Glutamatergic neuron (in vitro differentiated cells): Measurements from ENCODE around the gene CEMIP2. TPM values are rescaled to one million over a fixed set of nuclear protein-coding genes. Genes with fewer than 3 reads are reported as not detected.

ENCODE experiments used
- DNase-seq: peaks from one replicate; pipeline ENCODE4 v3.0.0; 2022
- H3K27ac Mint-ChIP-seq: one replicate; pipeline ENCODE4 v1.8.0; 2020; ENCODE audit warnings: mild to moderate bottlenecking, mixed read lengths, inconsistent platforms; ENCODE audit not compliant: unreplicated experiment
- H3K27me3 Mint-ChIP-seq: one replicate; pipeline ENCODE4 v1.8.0; 2020; ENCODE audit warnings: mild to moderate bottlenecking, moderate library complexity, mixed read lengths, inconsistent platforms; ENCODE audit not compliant: unreplicated experiment
- H3K36me3 Mint-ChIP-seq: one replicate; pipeline ENCODE4 v1.8.0; 2020; ENCODE audit warnings: mild to moderate bottlenecking, mixed read lengths, inconsistent platforms; ENCODE audit not compliant: unreplicated experiment
- H3K4me1 Mint-ChIP-seq: one replicate; pipeline ENCODE4 v1.8.0; 2020; ENCODE audit warnings: mild to moderate bottlenecking, low read depth, mixed read lengths, inconsistent platforms; ENCODE audit not compliant: unreplicated experiment
- H3K4me3 Mint-ChIP-seq: one replicate; pipeline ENCODE4 v1.8.0; 2020; ENCODE audit warnings: mild to moderate bottlenecking, mixed read lengths, inconsistent platforms; ENCODE audit not compliant: unreplicated experiment
- H3K9me3 Mint-ChIP-seq: one replicate; pipeline ENCODE4 v1.8.0; 2020; ENCODE audit warnings: mild to moderate bottlenecking, moderate library complexity, mixed read lengths, inconsistent platforms; ENCODE audit not compliant: unreplicated experiment
- total RNA-seq: library from RNA; stranded (reverse); fragmentation: NEBNext Ultra II Directional; extraction: Animal tissue kit (Norgen Biotek cat#: 25700); gene quantifications from one replicate; pipeline ENCODE4 v1.2.1, GENCODE V29; 2021; ENCODE audit not compliant: unreplicated experiment
- TF ChIP-seq, protein P1 (sequence below): fragments of 200-600 bp; sonication (generic); IDR thresholded peaks from one replicate; pipeline ENCODE4 v1.5.0; 2021; ENCODE audit not compliant: partially characterized antibody, unreplicated experiment

CEMIP2 gene
- total RNA-seq, 1 donor from 2014 or later = 122 TPM

DNA sequence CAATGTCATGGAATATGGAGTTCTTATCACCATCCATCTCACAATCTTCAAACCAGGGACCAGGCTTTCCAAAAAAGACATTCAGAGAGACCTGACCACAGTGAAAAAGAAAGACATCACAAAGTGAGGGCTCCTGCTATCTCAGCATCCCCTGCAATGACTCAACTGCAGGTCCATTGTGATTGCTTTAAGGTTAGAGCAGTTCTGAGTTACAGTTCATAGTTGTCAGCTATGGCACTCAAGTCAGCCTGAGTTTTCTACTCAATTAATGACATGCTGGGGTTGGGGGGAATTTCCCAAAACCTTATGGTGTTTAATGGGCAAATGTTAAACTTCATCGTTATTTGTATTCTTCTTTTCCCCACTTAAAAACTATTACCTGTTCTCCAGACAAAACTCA, 58.9 kb downstream of the CEMIP2 start:
- Mint-ChIP-seq H3K36me3 (no peaks in the 10 kb centered on the region), H3K4me3 (no peak overlapping the region), H3K9me3 (no peaks in the 10 kb centered on the region), H3K4me1 (no peaks in the 10 kb centered on the region), H3K27ac (no peak overlapping the region), H3K27me3 (no peaks in the 10 kb centered on the region)
- no peak for DNase-seq
- TF ChIP-seq, protein P1, sequence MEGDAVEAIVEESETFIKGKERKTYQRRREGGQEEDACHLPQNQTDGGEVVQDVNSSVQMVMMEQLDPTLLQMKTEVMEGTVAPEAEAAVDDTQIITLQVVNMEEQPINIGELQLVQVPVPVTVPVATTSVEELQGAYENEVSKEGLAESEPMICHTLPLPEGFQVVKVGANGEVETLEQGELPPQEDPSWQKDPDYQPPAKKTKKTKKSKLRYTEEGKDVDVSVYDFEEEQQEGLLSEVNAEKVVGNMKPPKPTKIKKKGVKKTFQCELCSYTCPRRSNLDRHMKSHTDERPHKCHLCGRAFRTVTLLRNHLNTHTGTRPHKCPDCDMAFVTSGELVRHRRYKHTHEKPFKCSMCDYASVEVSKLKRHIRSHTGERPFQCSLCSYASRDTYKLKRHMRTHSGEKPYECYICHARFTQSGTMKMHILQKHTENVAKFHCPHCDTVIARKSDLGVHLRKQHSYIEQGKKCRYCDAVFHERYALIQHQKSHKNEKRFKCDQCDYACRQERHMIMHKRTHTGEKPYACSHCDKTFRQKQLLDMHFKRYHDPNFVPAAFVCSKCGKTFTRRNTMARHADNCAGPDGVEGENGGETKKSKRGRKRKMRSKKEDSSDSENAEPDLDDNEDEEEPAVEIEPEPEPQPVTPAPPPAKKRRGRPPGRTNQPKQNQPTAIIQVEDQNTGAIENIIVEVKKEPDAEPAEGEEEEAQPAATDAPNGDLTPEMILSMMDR = no peak

DNA sequence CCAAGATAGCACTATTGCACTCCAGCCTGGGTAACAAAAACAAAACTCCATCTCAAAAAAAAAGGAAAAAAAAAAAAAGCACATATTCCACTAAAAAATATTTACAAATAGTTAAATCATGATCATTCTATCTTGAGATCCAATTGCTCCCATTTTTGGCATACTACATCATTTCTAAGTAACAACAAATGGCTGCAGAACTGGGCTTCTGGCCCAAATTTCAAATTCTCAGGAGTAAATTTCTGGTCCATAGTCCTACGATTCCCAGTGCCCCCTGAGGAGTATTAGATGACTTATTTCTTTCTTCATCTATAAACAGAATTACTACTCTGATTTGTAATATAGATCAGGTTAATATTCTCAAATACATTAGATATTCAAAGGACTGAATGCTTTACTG, 62.1 kb downstream of the CEMIP2 start:
- Mint-ChIP-seq H3K4me3 (no peak overlapping the region), H3K27me3 (no peaks in the 10 kb centered on the region), H3K9me3 (no peaks in the 10 kb centered on the region), H3K27ac (no peak overlapping the region), H3K4me1 (no peaks in the 10 kb centered on the region), H3K36me3 (no peaks in the 10 kb centered on the region)
- TF ChIP-seq, protein P1 = no peak
- DNase-seq = no peak

GRCh38 chr9:71704796-71705195, 63.5 kb downstream of the CEMIP2 start:
- Mint-ChIP-seq H3K27me3 (no peaks in the 10 kb centered on the region), H3K4me3 (no peak overlapping the region), H3K4me1 (no peaks in the 10 kb centered on the region), H3K9me3 (no peaks in the 10 kb centered on the region), H3K36me3 (no peaks in the 10 kb centered on the region), H3K27ac (no peak overlapping the region)
- TF ChIP-seq, protein P1 = no peak
- no peak for DNase-seq

- Mint-ChIP-seq H3K36me3 (no peaks in the 10 kb centered on the region), H3K4me3 (no peak overlapping the region), H3K9me3 (no peaks in the 10 kb centered on the region), H3K27ac (no peak overlapping the region), H3K4me1 (no peaks in the 10 kb centered on the region), H3K27me3 (peaks cover 2% of the 10 kb centered on the region)
- TF ChIP-seq, protein P1 = no peak
- DNase-seq = no peak
Observed at GRCh38 chr9:71703172-71703872, 65.0 kb downstream of the CEMIP2 start.

GRCh38 chr9:71697882-71698281, 70.4 kb downstream of the CEMIP2 start:
- H3K4me3 Mint-ChIP-seq = no peak overlapping the region
- H3K27ac Mint-ChIP-seq = no peak overlapping the region
- peaks cover 2% of the 10 kb centered on the region for H3K27me3 Mint-ChIP-seq
- no peaks in the 10 kb centered on the region for H3K4me1 Mint-ChIP-seq
- H3K9me3 Mint-ChIP-seq = no peaks in the 10 kb centered on the region
- no peaks in the 10 kb centered on the region for H3K36me3 Mint-ChIP-seq
- DNase-seq = no peak
- TF ChIP-seq, protein P1 = no peak
